IPS DF 4.7 (cell line): ENCODE measurements around the gene PCTP.

Experiments used
- DNase-seq: peaks from one replicate; pipeline ENCODE4 v3.0.0-alpha.2; 2013; ENCODE audit warnings: low spot score; ENCODE audit errors: extremely low read depth

The PCTP gene

DNA sequence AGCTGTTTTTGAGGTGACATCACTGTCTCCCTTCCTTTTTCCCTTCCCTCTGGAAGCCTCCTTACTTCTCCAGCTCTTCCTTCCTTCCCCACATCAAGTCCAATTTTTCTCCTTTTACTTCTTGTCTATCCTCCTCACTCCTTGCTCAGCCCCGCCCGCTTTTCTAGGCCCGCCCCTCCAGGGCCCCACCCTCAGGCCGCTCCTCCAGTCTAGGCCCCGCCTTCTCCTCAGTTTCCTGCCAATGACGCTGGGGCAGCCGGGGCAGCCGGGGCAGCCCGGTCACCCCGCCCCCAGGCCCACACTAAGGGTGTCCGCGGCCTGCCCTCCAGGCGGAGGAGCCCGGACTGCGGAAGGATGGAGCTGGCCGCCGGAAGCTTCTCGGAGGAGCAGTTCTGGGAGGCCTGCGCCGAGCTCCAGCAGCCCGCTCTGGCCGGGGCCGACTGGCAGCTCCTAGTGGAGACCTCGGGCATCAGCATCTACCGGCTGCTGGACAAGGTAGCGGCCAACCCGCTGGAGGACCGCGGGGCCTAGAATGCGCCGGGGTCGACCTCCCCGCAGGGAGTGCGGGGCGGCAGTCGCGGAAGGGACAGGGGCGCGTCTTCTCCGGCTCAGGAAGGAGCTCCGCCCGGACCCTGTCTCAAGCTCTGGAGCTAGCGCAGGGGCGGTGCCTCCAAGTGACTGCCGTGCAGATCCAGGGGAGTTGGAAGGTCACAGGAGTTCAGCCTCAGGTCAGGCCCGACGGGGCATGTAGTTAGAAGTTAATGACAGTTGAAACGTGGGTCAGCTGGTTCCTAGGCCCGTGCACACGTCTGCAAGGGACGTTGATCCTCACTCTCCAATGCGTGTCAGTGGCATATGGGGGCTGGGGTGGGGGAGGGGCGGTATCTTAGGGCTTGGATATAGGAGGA, at the start of gene PCTP:
PCTP (plus strand) TSS at position 302 of the 908 bp plus-strand sequence; CDS start at position 355, 53 bp downstream.
- DNase-seq = peak; percentile 28

DNA sequence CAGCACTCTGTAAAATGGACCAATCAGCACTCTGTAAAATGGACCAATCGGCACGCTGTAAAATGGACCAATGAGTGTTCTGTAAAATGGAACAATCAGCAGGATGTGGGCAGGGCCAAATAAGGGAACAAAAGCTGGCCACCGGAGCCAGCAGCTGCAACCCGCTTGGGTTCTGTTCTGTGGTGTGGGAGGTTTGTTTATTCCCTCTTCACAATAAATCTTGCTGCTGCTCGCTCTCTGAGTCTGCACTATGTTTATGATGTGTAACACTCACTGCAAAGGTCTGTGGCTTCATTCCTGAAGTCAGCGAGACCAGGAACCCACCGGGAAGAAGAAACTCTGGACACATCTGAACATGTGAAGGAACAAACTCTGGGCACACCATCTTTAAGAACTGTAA, 48.7 kb upstream of the PCTP start:
- DNase-seq = no peak

DNA sequence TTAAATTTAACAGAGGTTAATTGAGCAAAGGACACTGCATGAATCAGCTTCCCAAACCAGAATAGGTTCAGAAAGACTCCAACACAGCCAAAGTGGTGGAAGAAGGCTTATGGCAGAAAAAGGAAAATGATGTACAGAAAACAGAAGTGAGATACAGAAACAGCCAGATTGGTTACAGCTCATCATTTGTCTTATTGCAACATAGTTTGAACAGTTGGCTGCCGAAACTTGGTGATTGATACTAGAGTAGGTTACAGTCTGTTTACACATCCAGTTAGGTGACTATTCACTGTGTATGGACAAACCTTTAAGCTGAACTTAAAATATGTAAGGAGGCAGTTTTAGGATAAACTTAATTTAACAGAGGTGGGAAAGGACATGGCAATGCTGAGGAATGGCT, 46.5 kb upstream of the PCTP start:
- no peak for DNase-seq

DNA sequence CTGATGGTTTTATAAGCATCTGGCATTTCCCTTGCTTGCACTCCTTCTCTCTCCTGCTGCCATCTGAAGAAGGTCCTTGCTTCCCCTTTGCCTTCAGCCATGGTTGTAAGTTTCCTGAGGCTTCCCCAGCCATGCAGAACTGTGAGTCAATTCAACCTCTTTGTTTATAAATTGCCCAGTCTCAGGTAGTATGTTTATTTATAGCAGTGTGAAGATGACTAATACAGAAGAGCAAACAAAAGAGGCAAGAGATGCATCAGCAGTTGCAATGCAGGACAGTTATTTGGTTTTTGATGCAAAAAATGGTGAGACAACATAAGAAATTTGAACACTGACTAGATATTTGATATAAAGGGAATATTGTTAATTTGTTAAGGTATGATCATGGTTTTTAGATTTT, 45.0 kb upstream of the PCTP start:
- DNase-seq = no peak

DNA sequence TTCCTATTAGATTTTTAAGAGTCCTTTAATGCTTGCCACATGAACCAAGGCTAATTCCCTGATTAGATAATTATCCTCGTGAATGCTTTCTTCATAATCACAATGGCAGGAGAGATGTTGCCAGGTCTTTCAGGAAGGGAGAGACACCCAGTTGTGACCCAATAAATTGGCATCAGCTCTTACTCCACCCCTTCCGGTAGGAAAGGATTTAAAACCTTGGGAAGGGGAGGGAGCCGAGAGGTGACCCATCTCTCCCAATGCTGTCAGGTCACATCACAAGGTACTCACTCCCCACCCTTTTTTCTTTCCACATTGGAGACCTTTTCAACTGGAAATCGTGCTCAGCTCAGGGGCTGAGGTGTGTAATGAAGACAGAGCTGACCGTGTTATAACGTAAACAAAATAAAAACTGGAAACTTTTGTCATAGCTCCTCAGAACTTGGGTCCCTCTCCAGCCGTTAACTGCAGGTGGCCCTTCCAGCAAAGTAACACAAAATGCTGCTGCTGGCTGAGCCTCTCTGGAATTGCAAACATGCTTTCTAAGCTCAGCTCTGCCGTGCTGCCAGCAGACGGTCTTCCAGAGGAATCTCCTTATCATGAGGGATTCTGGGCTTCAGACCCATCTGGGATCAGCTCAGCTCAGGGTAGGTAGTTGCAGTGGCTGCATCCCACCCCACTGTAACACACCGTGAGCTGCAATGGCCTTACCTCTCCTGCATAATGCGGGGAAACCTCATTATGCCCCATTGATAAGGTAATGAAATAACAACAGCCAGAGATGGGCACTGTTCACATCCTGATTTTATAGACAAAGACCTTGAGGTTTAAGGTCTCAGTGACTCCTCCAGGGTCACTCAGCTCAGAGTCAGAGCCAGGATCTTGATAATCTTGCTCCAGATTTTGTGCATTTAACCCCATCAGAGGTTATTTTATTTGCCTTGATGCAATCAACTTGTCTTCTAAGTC, 43.8 kb upstream of the PCTP start:
- DNase-seq = no peak

DNA sequence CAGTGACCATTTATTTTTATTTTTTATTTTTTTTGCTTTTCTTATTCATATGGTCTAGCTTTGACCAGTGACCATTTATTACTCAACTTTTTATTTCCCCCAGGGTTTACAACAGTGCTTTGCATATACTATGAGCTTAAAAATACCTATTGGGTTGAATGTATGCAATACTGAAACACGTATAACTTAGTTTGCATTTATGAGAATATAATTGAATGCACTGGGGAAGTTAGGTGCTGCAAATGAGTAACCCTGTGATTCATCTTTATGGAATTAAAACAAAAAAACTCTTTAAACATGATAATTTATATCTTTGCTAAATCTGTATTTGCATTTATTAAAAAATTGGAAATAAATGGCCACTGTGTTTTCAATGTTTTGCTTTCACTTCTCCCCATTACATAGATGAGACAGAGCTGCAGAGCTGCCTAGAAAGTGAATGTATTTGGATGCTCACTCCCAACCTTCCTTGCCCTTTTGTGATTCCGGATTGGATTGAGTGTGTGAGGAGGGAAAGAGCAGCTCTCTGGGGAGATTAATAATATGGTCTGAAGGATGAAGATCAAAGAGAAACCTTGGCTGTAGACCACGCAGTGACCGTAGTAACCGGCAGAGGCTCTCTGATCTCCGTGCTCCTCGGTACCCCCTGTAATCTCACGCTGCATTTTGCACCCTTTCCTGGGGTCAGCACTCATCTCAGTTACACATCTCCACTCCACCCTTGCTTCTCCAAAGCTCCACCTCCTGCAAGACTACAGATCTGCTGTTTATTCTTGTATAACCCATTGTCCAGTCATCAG, 42.5 kb upstream of the PCTP start:
- DNase-seq = no peak

DNA sequence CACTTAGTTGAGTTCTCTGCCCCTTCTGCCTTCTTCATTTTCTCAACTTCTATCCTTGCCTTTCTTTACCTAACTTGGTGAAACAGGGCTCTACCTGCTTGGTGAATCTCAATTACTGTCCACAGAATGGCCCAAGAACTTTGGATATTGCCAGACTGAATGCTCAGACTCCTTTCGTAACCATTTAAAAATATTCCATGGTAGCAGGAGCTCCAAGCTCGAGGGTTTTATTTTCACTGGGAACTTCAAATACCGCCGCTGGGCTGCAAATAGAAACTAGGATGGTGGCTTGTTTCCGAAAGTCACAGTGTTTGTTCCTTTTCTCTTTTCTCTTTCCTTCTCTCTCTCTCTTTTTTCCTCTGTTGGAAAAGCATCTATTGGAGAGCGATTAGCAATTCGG, 41.4 kb upstream of the PCTP start:
- DNase-seq = no peak

DNA sequence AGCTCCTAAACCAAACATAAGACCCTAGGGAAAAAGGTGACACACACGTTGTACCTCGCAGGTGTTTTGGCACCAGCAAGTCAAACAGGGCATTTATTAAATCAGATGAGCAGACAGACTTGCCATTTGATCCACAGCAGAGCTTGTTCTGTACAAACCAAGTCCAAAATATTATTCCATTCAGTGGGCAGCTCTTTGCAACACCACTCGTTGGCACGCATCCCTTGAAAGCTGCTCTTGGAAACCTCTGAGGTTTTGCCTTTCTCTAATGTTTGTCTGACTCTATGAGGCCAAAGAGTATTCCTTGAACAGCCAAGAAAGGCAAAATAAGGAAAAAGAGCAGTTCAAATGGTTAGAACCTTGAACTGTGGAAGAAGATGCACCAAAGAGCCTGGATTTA, 40.9 kb upstream of the PCTP start:
- DNase-seq = no peak

DNA sequence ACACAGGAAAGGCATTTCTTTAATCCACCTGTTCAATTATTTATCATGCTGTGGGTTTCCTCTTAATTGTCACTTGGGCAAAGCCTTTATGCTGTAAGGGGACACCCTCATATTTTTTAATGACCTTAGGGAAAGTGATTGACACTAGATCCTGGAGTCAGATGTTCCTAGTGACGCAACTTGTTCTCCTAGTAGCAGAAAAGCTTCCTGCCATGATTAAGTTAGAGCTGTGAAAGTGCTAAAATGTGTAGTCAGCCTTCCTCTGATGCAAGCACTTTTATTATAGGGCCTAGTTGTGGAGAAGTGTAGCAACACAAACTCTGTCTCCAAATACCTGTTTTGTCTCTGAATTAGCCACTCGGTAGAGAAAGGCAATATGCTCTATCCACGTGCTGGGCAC, 40.4 kb upstream of the PCTP start:
- no peak for DNase-seq

DNA sequence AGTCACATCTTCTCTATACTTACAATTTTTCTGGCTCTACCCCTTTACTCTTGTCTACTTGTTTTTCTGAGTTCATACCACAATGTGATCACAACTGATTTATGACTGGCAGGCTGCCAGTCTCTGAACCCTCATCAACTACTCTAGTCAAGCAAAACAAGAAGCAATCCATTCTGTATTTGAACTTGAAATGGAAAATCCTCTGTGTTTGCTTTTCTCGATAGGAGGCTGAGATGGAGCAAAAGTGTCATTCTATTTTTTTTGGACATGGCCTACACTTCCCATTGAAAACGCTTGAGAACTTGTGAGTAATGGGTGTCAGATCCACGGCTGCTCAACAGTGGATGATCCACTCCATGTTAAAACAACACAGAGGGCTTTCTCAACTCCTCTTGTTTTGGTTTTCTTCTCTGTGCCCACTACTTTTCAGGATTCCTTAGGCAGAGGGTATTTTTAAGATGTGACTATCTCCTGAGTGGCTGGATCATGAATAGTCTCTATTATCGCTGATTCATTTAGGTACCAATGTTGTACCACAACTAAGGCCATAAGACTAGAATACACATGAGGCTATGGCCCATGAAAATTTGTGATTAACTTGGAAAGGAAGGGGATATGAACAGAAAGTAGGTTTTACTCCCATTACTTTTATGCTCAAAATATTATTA, 39.9 kb upstream of the PCTP start:
- no peak for DNase-seq

DNA sequence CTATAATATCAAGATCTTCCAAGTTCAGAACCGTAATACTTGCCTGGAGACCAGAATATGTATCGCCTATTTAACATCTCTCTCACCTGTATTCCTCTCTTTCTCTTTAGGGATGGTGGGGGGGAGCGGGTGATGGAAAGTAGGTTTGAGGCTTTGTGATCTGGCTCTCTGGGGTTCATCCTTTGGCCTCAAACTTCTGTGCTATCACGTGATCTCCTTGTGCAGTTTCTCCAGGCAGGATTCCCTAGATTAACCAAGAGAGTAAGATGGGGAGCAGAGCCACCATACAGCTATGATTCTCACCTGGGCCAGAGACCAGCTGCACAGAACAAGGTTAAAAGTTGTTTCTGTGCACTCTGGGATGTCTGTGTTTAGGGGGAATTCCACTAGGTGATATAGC, 33.4 kb upstream of the PCTP start:
- no peak for DNase-seq

DNA sequence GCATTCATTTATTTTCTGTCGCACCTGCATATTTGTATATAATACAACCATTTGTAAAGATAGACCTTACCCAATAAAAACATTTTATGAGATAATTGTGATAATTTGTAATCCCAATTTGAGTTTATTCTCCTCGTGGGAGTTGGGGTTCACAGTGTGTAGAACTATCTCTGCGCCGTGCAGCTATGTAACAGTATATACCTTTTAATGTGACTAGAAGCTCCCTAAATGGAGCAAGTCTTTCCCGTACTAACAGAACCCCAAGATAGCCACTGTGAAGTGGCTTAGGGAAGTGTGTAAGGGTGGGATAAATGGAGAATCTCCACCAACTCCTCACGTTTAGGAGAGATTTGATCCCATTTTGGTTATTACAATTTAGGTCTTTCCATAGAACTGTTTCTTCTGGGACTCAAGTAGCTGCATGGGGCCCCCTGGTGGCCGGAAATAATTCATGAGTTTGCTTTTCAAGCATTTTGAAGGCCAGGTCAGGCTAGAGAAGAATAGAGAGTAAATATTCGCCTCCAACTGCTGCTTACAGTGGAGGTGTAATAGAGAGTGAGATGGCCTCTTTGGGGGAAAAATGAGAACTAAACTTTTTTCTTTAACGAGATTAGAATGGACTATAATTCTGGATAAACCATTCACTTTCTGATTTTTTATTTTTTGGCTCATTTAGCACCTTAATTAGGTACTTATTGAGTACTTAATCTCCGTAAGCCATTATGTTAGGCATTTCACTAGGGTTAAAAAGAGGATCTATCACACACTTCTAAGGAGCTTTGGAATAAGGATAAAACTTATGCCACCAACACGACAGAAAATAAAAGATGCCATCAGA, 32.7 kb upstream of the PCTP start:
- no peak for DNase-seq

DNA sequence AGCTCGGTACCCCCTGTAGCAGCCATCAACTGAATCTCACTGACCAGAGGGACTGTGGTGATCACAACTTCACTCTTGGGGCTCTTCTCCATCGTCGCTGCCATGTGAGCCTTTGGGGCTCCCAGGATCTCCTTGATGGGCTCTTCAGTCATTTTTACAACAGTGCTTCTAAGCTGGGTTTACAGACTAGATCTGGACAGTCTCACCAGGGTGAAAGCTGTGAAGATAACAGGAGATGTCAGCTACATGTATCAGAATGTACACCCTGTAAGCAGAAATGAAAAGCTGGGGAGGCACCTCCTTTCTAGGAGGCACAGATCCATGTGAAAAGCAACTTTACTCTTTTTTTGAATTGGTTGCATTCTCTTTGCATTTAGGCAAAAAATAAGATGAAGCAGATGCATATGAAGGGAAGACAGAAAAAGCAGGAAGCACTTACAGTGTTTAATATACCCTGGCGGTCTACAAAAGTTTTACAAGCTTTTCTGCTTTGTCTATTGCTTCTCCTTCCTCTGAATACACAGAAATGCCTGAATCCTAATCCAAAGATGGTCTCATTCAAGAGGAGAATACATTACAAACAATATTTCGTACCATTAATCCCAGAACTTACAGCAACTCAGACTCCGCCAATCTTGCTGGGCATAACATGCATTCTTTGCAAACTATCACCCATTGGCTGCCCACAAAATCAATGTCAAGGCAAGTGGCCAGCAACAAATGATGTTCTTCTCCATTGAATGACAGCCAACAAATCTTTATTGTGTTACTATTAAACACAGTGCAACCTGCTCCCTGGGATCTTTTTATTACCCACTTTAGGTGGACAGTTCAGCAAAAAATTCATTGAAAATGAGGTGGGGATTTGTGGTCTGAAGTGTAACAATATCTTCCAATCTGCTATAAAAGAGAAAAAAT, 29.7 kb upstream of the PCTP start:
- no peak for DNase-seq

DNA sequence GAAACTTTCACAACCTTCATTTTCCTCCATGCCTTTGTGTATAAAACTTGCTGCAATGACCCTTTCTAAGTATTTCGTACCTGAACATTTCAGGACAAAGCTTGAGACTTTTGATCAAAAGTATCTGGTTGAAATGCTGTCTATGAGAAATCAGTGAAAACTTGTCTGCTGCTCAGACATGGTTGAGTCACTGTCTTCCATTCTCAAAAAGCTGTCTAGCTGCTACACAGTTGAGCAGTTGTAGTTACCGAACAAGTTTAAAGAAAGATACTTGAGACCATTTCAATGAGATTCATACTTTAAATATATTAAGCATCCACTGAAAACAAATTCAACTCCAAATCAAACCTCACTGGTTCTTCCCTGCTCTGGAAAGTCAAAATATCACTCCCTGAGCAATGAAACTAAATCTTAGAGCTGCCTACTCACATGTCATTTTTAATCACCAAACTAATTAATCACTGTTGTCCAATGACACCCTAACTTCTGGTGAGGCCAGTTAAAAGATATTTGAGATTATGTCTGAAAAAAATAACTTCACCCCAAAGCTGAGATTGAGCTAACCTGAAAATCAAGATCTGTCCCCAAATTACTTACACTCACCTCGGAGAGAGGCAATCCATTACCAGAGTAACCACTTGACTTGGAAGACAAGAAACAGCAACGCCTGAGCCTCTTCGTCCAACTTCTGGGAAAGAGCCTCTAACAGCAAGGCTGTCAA, 28.7 kb upstream of the PCTP start:
- DNase-seq = no peak

DNA sequence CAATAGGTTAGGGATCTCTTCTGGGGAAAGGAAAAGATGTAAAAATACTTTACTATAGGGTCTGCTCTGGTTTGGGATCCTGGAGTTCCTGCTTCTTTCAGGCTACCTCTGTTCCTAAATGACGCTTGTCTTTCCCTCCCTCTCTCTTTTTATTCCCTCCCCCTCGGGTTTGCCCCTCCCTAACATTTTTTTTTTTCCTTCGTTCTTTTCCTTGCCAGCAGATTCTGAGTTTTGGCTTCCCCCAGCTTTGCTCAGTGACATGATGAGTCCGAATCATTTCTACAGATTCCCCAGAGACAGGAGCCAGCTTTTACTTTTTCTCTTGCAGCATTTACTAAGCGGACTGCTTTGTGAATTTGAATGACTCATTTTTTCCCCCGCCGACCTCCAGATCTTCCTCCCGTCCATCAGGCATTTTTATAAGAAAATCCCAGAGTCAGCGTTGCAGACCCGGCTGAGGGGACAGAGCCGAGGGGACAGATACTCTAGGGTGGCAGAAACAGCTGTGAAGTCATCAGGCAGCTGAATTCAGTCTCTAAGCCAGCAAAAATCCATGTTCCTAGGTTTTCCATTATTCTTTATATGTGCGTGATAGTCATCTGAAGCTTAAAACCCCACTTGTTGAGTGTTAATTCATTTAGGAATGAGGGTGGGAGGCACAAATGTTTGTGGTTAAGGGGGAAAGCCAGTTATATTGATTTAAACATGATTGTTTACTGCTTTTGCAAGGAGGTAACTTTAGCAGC, 27.9 kb upstream of the PCTP start, which contains the start of gene TMEM100:
TMEM100 (minus strand) TSS at position 123 of the 746 bp plus-strand sequence. CDS start 1,794 bp downstream, outside the sequence.
- no peak for DNase-seq

DNA sequence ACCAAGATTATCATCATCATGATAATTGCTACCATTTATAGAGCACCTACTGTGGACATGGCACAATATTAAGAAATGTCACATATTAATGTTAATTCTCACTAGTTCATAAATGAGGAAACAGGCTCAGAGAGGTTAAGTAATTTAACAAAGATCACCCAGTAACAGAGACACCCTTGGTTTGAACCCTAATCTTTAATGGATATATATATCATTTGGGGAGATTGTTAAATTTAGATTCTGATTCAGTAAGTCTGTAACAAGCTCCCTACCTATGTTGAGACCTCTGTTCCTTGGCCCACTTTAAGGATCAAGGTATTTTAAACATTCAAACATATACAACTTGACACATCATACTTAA, 27.4 kb upstream of the PCTP start:
- no peak for DNase-seq

DNA sequence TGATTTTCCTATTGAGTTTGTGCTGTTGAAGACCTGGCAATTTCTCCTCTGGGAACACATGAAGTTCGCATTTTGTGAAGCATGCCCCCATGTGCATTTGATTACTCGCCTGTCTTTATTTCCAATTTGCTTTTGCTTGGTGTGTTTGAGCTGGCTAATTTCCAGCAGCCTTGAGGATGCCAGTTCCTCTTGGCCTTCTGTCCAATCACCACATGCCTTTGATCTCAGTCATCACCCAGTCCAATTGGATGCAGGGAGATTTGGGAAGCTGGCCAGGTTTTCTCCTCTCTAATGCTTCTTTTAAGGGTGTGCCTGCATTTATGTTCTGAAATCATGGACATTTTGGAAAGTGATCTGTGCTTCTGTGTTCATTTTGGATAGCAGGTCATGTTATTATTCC, 24.4 kb upstream of the PCTP start:
- no peak for DNase-seq
